Progenitor cell of endocrine pancreas (in vitro differentiated cells): Measurements from ENCODE around the gene SOX13. TPM values are rescaled to one million over a fixed set of nuclear protein-coding genes. Genes with fewer than 3 reads are reported as not detected.

Experiments used
- DNase-seq: peaks from one replicate; pipeline ENCODE4 v3.0.0; 2021; ENCODE audit warnings: low spot score; ENCODE audit not compliant: unreplicated experiment
- H3K27ac Mint-ChIP-seq: 2 replicates; pipeline ENCODE4 v1.8.0; 2021; ENCODE audit warnings: mild to moderate bottlenecking, moderate library complexity, mixed read lengths
- H3K27me3 Mint-ChIP-seq: 2 replicates; pipeline ENCODE4 v1.8.0; 2021; ENCODE audit warnings: mixed read lengths
- H3K36me3 Mint-ChIP-seq: 2 replicates; pipeline ENCODE4 v1.8.0; 2022; ENCODE audit warnings: mixed read lengths; ENCODE audit not compliant: insufficient read depth
- H3K4me1 Mint-ChIP-seq: 2 replicates; pipeline ENCODE4 v1.8.0; 2021; ENCODE audit warnings: low read depth, mixed read lengths
- H3K4me3 Mint-ChIP-seq: 2 replicates; pipeline ENCODE4 v1.8.0; 2021; ENCODE audit warnings: low read depth, mild to moderate bottlenecking, moderate library complexity, mixed read lengths
- H3K9me3 Mint-ChIP-seq: 2 replicates; pipeline ENCODE4 v1.8.0; 2021; ENCODE audit warnings: low read depth, mixed read lengths
- CTCF ChIP-seq: fragments of 200-600 bp; sonication (generic); IDR thresholded peaks from one replicate; pipeline ENCODE4 v1.5.0; 2021; ENCODE audit warnings: antibody characterized with exemption, mild to moderate bottlenecking; ENCODE audit not compliant: unreplicated experiment
- total RNA-seq: library from RNA; stranded (reverse); gene quantifications from 2 replicates; pipeline ENCODE4 v1.2.1, GENCODE V29; 2021

Gene SOX13
- total RNA-seq, 1 donor from 2014 or later = 61.6 TPM

GRCh38 chr1:204032642-204033235 lies 40.2 kb upstream of the SOX13 start:
- no peak for TF ChIP-seq CTCF
- Mint-ChIP-seq H3K4me3 (no peak overlapping the region), H3K9me3 (no peaks in the 10 kb centered on the region), H3K4me1 (no peaks in the 10 kb centered on the region), H3K36me3 (no peaks in the 10 kb centered on the region), H3K27ac (no peak overlapping the region), H3K27me3 (peaks cover 4% of the 10 kb centered on the region)
- no peak for DNase-seq

- no peak for TF ChIP-seq CTCF
- peaks cover 4% of the 10 kb centered on the region for H3K27me3 Mint-ChIP-seq
Measured at GRCh38 chr1:204033306-204033705, 39.6 kb upstream of the SOX13 start.

GRCh38 chr1:204036882-204037655 lies 35.8 kb upstream of the SOX13 start:
- TF ChIP-seq CTCF = peak; percentile 27
- Mint-ChIP-seq H3K4me3 (no peak overlapping the region), H3K4me1 (peaks cover 8% of the 10 kb centered on the region), H3K9me3 (no peaks in the 10 kb centered on the region), H3K27ac (no peak overlapping the region), H3K36me3 (no peaks in the 10 kb centered on the region), H3K27me3 (peaks cover 4% of the 10 kb centered on the region)
- DNase-seq = no peak

More at GRCh38 chr1:204033306-204033705, 39.6 kb upstream of the SOX13 start:
- Mint-ChIP-seq H3K4me1 (no peaks in the 10 kb centered on the region), H3K27ac (no peak overlapping the region), H3K36me3 (no peaks in the 10 kb centered on the region), H3K9me3 (no peaks in the 10 kb centered on the region), H3K4me3 (no peak overlapping the region)
- no peak for DNase-seq

- DNase-seq = no peak
- Mint-ChIP-seq H3K4me3 (no peak overlapping the region), H3K36me3 (no peaks in the 10 kb centered on the region), H3K4me1 (peaks cover 8% of the 10 kb centered on the region), H3K9me3 (no peaks in the 10 kb centered on the region), H3K27me3 (no peaks in the 10 kb centered on the region), H3K27ac (peak overlapping the region; percentile 8)
- no peak for TF ChIP-seq CTCF
Measured at GRCh38 chr1:204041232-204041767, 31.6 kb upstream of the SOX13 start.

GRCh38 chr1:204041803-204042505 lies 31.0 kb upstream of the SOX13 start:
- TF ChIP-seq CTCF = no peak
- no peaks in the 10 kb centered on the region for H3K9me3 Mint-ChIP-seq
- H3K27ac Mint-ChIP-seq = peak overlapping the region; percentile 8
- DNase-seq = no peak
- H3K4me1 Mint-ChIP-seq = peaks cover 8% of the 10 kb centered on the region
- H3K27me3 Mint-ChIP-seq = no peaks in the 10 kb centered on the region
- H3K36me3 Mint-ChIP-seq = no peaks in the 10 kb centered on the region
- H3K4me3 Mint-ChIP-seq = no peak overlapping the region
